IPS-18a (cell line): ENCODE results near the gene DBX1.
"Not testable (repeated sequence)": the region's sequence is repeated elsewhere in the genome, so short reads cannot be mapped to it uniquely, and the experiment has no call there.

Experiments used
- H3K27ac ChIP-seq: one replicate; pipeline ENCODE4 v1.5.1; 2013; ENCODE audit warnings: low read length
- H3K27me3 ChIP-seq: one replicate; pipeline ENCODE4 v1.6.1; 2013; ENCODE audit warnings: mild to moderate bottlenecking, low read length; ENCODE audit not compliant: control insufficient read depth, insufficient read depth
- H3K36me3 ChIP-seq: one replicate; pipeline ENCODE4 v1.6.1; 2013; ENCODE audit warnings: low read depth, low read length; ENCODE audit not compliant: control insufficient read depth
- H3K4me1 ChIP-seq: one replicate; pipeline ENCODE4 v1.6.1; 2013; ENCODE audit warnings: low read depth, low read length; ENCODE audit not compliant: control insufficient read depth
- H3K4me3 ChIP-seq: one replicate; pipeline ENCODE4 v1.5.1; 2013; ENCODE audit warnings: low read length
- H3K9ac ChIP-seq: one replicate; pipeline ENCODE4 v1.6.1; 2013; ENCODE audit warnings: mild to moderate bottlenecking, low read length, moderate library complexity
- H3K9me3 ChIP-seq: one replicate; pipeline ENCODE4 v1.6.1; 2013; ENCODE audit warnings: low read depth, low read length; ENCODE audit not compliant: control insufficient read depth

DBX1 gene

DNA sequence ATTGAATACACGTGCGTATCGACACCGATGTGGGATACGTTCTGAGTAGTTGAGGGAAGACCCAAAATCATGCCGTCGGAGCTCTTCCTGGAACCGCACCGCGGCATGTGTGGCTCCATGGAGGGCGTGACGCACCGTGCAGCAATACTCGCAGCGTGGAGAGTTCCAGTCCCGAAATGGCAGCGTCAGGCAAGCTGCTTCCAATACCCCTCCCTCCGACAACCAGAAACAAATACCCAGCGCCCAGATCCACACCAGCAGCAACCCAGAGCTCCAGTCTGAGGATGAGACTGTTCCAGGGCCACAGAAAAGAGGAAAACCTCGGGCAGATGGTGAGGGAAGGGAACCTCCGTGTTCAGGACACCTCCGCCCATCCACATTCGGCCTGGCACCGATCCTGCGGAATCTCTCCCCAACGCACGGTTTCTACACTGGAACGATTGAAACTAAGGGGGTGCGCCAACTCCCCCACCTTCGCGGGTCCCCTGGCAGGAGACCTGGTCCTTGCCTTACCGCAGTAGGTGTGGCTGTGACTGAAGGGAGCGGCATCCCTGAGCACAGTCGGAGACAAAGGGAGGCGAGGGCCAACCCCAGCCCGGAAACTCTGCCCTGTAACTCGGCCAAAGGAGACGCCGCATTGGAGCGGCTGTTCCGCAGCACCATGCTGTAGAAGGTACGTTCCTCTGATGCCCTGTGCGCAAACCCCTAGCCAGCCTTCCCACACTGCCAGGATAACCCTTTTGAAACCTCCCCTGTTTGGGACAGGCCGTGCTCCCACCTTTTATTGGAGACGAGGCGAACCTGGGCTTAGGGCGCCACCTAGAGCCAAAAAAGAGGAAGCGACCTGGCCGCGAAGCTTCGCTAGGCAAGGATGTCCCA lies 28.2 kb downstream of the DBX1 start:
- H3K36me3 ChIP-seq = no peaks in the 10 kb centered on the region
- no peak overlapping the region for H3K27ac ChIP-seq
- peaks cover 16% of the 10 kb centered on the region for H3K27me3 ChIP-seq
- no peaks in the 10 kb centered on the region for H3K4me1 ChIP-seq
- peak overlapping the region; percentile 48 for H3K9ac ChIP-seq
- peak overlapping the region; percentile 39 for H3K4me3 ChIP-seq
- no peaks in the 10 kb centered on the region for H3K9me3 ChIP-seq

DNA sequence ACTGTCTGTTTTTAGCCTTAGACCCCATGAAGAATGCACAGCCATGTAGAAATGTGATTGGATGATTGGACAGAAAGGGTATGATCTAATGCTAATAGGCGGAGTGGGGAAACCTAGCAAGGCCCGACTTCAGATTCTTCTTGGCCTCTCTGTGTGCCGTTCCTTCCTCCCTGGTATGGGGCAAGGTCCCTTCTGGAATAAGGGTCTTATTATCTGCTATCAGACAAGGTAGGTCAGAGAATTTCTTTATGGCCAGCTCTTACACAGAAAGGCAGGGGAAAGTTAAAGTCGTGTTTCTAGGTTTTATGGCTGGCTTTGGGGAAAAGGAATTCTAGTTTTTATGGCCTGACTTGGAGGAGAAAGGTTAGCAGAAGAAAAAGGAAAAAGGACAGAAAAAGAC lies 30.6 kb downstream of the DBX1 start:
- Histone ChIP-seq H3K27me3 (peaks cover 16% of the 10 kb centered on the region), H3K9ac (no peak overlapping the region), H3K36me3 (no peaks in the 10 kb centered on the region), H3K27ac (no peak overlapping the region), H3K4me1 (no peaks in the 10 kb centered on the region), H3K4me3 (no peak overlapping the region), H3K9me3 (no peaks in the 10 kb centered on the region)

GRCh38 chr11:20128528-20128825 lies 31.8 kb downstream of the DBX1 start:
- not testable (repeated sequence) for H3K9ac ChIP-seq, H3K4me3 ChIP-seq, H3K9me3 ChIP-seq, H3K27ac ChIP-seq, H3K36me3 ChIP-seq, H3K4me1 ChIP-seq
- H3K27me3 ChIP-seq = peaks cover 16% of the 10 kb centered on the region

DNA sequence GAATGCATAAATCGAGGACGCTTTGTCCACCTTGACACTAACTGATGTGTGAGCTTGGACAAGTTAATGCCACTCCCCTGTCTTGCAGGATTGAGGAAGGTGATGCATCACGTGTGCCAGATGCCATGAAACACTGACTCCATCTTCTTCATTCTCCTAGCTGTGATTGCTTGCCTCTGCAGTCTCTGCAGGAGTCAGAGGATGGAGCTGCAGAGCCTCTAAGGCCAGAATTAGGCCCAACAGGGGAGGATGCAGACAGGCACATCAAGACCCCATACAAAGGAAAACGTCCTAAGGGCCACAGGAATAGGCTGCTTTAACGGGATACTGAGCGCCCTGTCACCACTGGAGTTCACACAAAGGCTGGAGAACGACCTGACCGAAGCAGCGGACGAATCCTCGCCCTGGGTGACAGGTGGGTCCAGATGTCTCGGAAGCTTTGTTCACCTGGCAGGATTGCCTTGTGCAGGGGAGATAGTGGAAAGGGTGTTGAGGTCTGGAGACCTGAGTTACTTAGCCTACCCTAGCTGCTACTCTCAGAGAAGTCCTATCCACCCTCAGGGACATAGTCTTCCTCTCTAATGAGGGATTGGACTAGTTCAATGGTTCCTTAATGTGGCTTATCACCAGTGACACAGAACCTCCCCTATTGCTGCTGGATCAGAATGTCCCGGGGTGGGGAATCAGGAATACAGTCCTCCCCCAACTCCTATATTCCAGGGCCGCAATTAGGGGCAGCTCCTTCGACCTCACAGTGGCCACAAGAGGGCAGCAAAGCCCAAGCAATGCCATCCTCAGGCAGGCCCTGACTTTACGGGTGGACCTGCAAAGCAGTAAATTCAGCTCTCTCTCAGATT lies 32.4 kb downstream of the DBX1 start:
- no peaks in the 10 kb centered on the region for H3K4me1 ChIP-seq
- H3K9ac ChIP-seq = no peak overlapping the region
- no peak overlapping the region for H3K27ac ChIP-seq
- H3K9me3 ChIP-seq = no peaks in the 10 kb centered on the region
- H3K36me3 ChIP-seq = no peaks in the 10 kb centered on the region
- H3K27me3 ChIP-seq = peaks cover 15% of the 10 kb centered on the region
- H3K4me3 ChIP-seq = no peak overlapping the region

GRCh38 chr11:20126724-20127123 lies 33.6 kb downstream of the DBX1 start:
- no peaks in the 10 kb centered on the region for H3K4me1 ChIP-seq
- peaks cover 5% of the 10 kb centered on the region for H3K27me3 ChIP-seq
- no peak overlapping the region for H3K4me3 ChIP-seq
- no peak overlapping the region for H3K27ac ChIP-seq
- no peak overlapping the region for H3K9ac ChIP-seq
- H3K9me3 ChIP-seq = no peaks in the 10 kb centered on the region
- H3K36me3 ChIP-seq = no peaks in the 10 kb centered on the region

DNA sequence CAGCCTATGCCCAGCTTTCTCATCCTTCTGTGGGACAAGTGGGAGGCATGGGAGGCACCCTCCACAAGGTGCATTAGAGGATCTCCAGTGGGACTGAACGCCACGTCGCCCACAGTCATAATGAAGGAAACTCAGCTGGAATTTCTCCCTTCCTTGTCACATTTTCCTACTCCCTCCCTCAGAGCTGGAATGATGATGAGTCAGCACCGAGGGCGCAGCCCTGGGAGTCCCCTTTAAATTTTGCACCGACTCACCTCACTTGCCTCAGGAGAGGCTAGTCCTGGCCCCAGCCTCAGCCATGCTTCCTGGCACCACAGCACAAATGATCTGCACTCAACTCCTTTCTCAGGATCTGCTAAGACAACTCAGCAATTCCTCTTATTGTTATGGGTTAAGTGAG lies 34.3 kb downstream of the DBX1 start:
- no peak overlapping the region for H3K27ac ChIP-seq

DNA sequence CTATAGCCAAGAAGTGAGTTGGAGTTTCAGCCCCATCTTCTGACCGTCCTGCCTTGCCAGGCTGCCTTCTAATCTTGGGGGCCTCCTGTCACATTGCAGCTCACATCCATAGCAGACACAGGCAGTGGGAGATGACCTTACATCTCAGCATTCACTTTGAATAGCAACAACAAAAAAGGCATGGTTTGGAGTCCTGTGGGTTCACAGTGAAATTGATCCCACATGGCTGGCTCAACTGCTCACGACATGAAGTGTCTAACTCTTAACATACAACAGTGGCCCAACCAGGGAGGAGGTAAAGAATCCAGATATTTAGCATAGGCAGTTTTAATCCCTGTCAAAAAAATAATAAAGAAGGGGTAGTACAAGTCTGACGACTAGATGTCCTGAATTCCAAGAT lies 38.1 kb downstream of the DBX1 start:
- Histone ChIP-seq H3K4me1 (no peaks in the 10 kb centered on the region), H3K27ac (no peak overlapping the region), H3K9me3 (no peaks in the 10 kb centered on the region), H3K27me3 (no peaks in the 10 kb centered on the region), H3K9ac (no peak overlapping the region), H3K36me3 (peaks cover 31% of the 10 kb centered on the region), H3K4me3 (no peak overlapping the region)

More for the DNA sequence above, 34.3 kb downstream of the DBX1 start:
- Histone ChIP-seq H3K36me3 (no peaks in the 10 kb centered on the region), H3K4me3 (no peak overlapping the region), H3K27me3 (no peaks in the 10 kb centered on the region), H3K9me3 (no peaks in the 10 kb centered on the region), H3K4me1 (no peaks in the 10 kb centered on the region), H3K9ac (no peak overlapping the region)

DNA sequence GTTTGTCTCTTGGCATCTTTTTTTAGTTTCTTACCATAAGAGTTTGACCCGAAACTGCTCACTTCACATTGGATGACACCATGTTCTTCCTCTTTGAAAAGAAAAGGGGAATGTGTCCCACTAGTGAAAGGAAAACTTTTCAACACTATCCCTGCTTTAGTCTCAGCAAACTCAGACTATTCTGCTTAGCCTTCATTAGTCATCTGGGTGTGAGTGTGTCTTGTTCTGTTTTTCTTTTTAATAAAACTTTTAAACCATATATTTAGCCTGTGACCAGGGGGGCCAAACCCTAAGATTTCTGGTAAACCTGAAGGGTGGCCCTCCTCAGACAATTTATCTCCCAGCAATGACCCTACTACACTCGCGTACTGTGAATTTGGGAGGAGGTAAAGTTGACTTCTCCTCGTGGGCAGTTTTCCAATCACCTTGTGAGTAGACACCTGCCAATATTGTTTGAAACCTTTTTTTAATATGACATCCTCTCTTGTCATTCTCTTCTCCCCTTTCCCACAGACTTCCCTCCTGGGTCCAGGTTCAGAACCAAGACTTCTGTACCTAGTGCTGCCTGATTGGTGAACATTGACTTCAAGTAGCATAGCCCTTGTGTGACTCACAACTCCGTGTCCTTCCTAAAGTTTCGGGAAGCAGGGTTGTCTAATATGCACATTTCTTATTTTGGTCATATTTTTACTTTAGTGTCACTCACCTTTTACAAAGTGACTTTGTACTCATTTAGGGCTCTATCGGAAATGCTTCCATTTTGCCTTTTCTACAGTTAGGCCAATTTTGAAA lies 39.9 kb downstream of the DBX1 start:
- Histone ChIP-seq H3K27me3 (no peaks in the 10 kb centered on the region), H3K36me3 (peaks cover 45% of the 10 kb centered on the region), H3K9ac (no peak overlapping the region), H3K9me3 (no peaks in the 10 kb centered on the region), H3K4me3 (no peak overlapping the region), H3K27ac (no peak overlapping the region), H3K4me1 (no peaks in the 10 kb centered on the region)

DNA sequence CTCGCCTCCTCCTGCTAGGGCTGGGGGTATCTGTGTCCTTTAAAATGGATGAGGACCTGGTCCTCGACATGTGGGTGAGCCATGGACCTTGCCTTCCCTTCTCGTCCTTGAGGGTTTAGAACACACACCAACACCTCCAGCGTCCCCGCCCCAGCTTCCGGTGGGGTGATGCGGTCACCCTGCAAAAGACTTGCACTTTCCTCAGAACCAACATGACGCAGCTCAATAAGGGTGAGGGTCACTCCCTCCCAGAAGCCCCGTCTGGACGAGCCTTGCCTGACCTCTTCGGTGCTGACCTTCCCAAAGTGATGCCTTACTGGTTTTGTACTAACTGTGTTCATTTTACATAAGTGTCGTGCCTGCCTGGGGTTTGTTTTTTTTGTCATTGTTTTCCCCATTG lies 41.0 kb downstream of the DBX1 start:
- no peaks in the 10 kb centered on the region for H3K9me3 ChIP-seq
- H3K9ac ChIP-seq = no peak overlapping the region
- H3K36me3 ChIP-seq = peaks cover 54% of the 10 kb centered on the region
- H3K27ac ChIP-seq = no peak overlapping the region
- H3K4me1 ChIP-seq = no peaks in the 10 kb centered on the region
- H3K4me3 ChIP-seq = no peak overlapping the region
- H3K27me3 ChIP-seq = no peaks in the 10 kb centered on the region

GRCh38 chr11:20118209-20118608 lies 42.1 kb downstream of the DBX1 start:
- no peaks in the 10 kb centered on the region for H3K27me3 ChIP-seq
- H3K4me3 ChIP-seq = no peak overlapping the region
- no peaks in the 10 kb centered on the region for H3K9me3 ChIP-seq
- H3K27ac ChIP-seq = no peak overlapping the region
- peaks cover 65% of the 10 kb centered on the region for H3K36me3 ChIP-seq
- no peak overlapping the region for H3K9ac ChIP-seq
- H3K4me1 ChIP-seq = no peaks in the 10 kb centered on the region

- Histone ChIP-seq H3K36me3 (peaks cover 73% of the 10 kb centered on the region), H3K9ac (no peak overlapping the region), H3K4me3 (no peak overlapping the region), H3K9me3 (no peaks in the 10 kb centered on the region), H3K4me1 (no peaks in the 10 kb centered on the region), H3K27ac (no peak overlapping the region), H3K27me3 (no peaks in the 10 kb centered on the region)
Observed at GRCh38 chr11:20117291-20117690, 43.0 kb downstream of the DBX1 start.
